ENCODE measurements around the gene TMEM30B. TPM values are rescaled to one million over a fixed set of nuclear protein-coding genes. Genes with fewer than 3 reads are reported as not detected.

Gene TMEM30B
- total and polyA plus RNA-seq, 2 of the 8 experiments (the other 6 are each of a cell fraction or from before 2014, with no cell fraction given) = 11.2 to 18.7 TPM

- Histone ChIP-seq H2BK20ac (ENCODE audit: low read length) (no peak overlapping the region), H2BK5ac (ENCODE audit: low read depth, low read length) (no peak overlapping the region), H4K5ac (ENCODE audit: insufficient read length, low read depth, low read length) (no peak overlapping the region), H3K4me3 (ENCODE audit: extremely low read depth in 1 of 4, insufficient read depth in 2 of 4, low read depth in 3 of 4, low read length in 4 of 4) (no peak overlapping the region), H3K4me2 (ENCODE audit: insufficient read depth in 1 of 2, low read depth in 2 of 2, low read length in 2 of 2) (no peak overlapping the region), H4K8ac (ENCODE audit: extremely low read depth, insufficient read depth, low read length) (no peak overlapping the region), H3K9me3 (ENCODE audit: insufficient read depth in 2 of 2, low read depth in 1 of 2, low read length in 1 of 2) (peaks cover 0 to 4% of the 10 kb centered on the region in 2 experiments; a peak in 1 of 4 replicates), H2BK120ac (replicated peaks; ENCODE audit: low read depth, low read length) (no peak overlapping the region), H3K27me3 (replicated peaks in 1 of 4; ENCODE audit: control insufficient read depth in 3 of 4, extremely low read depth in 1 of 4, insufficient read depth in 3 of 4, low read length in 3 of 4) (peaks cover 9 to 29% (median 23%) of the 10 kb centered on the region in 4 experiments), H3K27ac (ENCODE audit: low read depth, low read length) (no peak overlapping the region), H3K14ac (ENCODE audit: insufficient read length) (no peak overlapping the region), H2AK5ac (ENCODE audit: low read depth, low read length) (no peak overlapping the region), H2AFZ (ENCODE audit: low read length) (no peak overlapping the region), H3K23me2 (ENCODE audit: low read depth, low read length) (peaks cover 15% of the 10 kb centered on the region; the same call in 1 of the 2 replicates), H2BK15ac (ENCODE audit: low read length) (no peak overlapping the region), H3K18ac (ENCODE audit: extremely low read depth, low read length) (no peak overlapping the region), H3K79me1 (ENCODE audit: low read depth, low read length) (no peaks in the 10 kb centered on the region), H3K36me3 (ENCODE audit: control insufficient read depth in 2 of 4, insufficient read depth in 4 of 4, low read length in 3 of 4) (no peaks in the 10 kb centered on the region), H3K4me1 (replicated peaks in 1 of 4; ENCODE audit: control insufficient read depth in 3 of 4, insufficient read depth in 4 of 4, low read length in 3 of 4) (peaks cover 2 to 12% (median 8%) of the 10 kb centered on the region in 4 experiments), H3K56ac (replicated peaks; ENCODE audit: insufficient read length, low read depth, low read length) (no peak overlapping the region), H3K4ac (replicated peaks; ENCODE audit: insufficient read length, low read depth, low read length) (no peak overlapping the region), H3K79me2 (ENCODE audit: control insufficient read depth in 1 of 2, insufficient read depth in 2 of 2, low read length in 2 of 2) (no peaks in the 10 kb centered on the region), H4K20me1 (replicated peaks in 1 of 2; ENCODE audit: control insufficient read depth in 1 of 2, insufficient read depth in 2 of 2, low read length in 2 of 2) (no peaks in the 10 kb centered on the region), H4K91ac (replicated peaks; ENCODE audit: insufficient read length, low read length) (no peak overlapping the region), H3K9ac (replicated peaks in 1 of 4; ENCODE audit: extremely low read depth in 1 of 4, low read depth in 3 of 4, low read length in 3 of 4) (no peak overlapping the region), H3K23ac (ENCODE audit: insufficient read length) (no peak overlapping the region), H2BK12ac (ENCODE audit: low read depth, low read length) (no peak overlapping the region)
- TF ChIP-seq MAX (IDR thresholded peaks at IDR 0.05) = no peak
- no peak for TF ChIP-seq E2F6 (IDR thresholded peaks at IDR 0.05)
- TF ChIP-seq POLR2AphosphoS5 (IDR thresholded peaks at IDR 0.05; ENCODE audit: low read depth, low read length) = no peak
- no peak for TF ChIP-seq ZNF274 (IDR thresholded peaks at IDR 0.05; ENCODE audit: borderline replicate concordance, extremely low read depth, low read length)
- TF ChIP-seq SIRT6 (IDR thresholded peaks at IDR 0.05; ENCODE audit: low read length) = no peak
- TF ChIP-seq BRCA1 (IDR thresholded peaks at IDR 0.05; ENCODE audit: low read depth, low read length) = no peak
- no peak for TF ChIP-seq RBBP5 (IDR thresholded peaks at IDR 0.05; ENCODE audit: borderline replicate concordance, low read depth, low read length)
- TF ChIP-seq JUND (IDR thresholded peaks at IDR 0.05; ENCODE audit: low read length) = no peak
- no peak for TF ChIP-seq HDAC2 (IDR thresholded peaks at IDR 0.05; ENCODE audit: borderline replicate concordance in 1 of 2, low read depth in 2 of 2, low read length in 2 of 2)
- no peak for TF ChIP-seq EGR1 (IDR thresholded peaks at IDR 0.05; ENCODE audit: borderline replicate concordance, low read depth, low read length)
- no peak for TF ChIP-seq CHD2 (IDR thresholded peaks at IDR 0.05; ENCODE audit: low read length)
- FAIRE-seq = no peak
- POLR2A ChIA-PET (ENCODE audit: partially characterized antibody) = no interaction called here
- 88% methylated on average over 1 of the region's 1 CpG; no CpG with 5 or more reads in 1 of the 2 experiments for WGBS, 2 experiments (ENCODE audit: extremely low coverage in 1 of 2, insufficient coverage in 1 of 2, insufficient read length in 1 of 2, insufficient replicate concordance in 2 of 2, low coverage in 1 of 2, low lambda C conversion rate in 2 of 2, missing lambda C conversion rate in 1 of 2)
- CTCF ChIA-PET (ENCODE audit: partially characterized antibody) = no interaction called here
- no peak for DNase-seq (ENCODE audit: low read depth in 1 of 2, low spot score in 2 of 2)
These were observed 44.0 kb upstream of the TMEM30B start for GRCh38 chr14:61325166-61325565.

Data from H1 (cell line).